ENCODE data around the gene ADAMTSL1.

Gene ADAMTSL1

DNA sequence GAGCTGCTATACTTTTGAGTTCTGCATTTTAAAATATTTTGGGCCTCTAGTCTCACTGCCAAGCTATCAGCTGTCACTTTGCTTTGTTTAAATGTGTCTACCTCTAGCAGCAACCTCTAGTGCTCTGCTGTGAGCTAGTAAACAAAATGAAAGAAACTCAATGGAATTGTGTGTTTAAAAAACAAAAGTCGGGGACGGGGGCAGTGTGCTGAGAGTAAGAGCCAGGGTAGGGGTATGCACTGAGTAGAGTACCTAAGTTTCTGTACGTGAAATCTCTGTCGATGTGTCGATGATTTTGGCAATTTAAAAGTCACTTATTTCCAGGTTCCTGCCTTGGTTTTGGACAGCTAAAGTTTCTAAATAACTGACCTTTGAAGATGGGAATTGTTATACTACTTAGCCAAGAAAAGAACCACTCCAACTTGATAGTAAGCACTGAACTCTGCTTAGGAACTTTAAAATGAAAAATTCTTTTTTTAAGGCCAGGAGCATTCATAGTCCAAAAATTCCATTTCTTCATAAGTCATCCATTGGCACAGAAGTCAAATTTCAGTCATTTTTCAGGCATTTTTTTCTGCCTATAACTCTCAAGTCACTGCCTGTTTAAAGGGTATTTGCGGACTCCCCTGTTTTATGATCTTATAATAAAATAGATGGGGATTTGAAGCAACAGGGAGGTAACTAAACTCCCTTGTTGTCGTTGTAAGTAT, 447.6 kb downstream of the ADAMTSL1 start:
- ChIA-PET CTCF (interaction anchor here (0.8 kb wide), 1 partner anchor 14 kb away, joined by 3 read pairs; no protein-coding TSS in a partner anchor), POLR2A (no interaction called here)
- Histone ChIP-seq H3K4me3 (ENCODE audit: low read depth, low read length) (no peak overlapping the region), H3K4me1 (ENCODE audit: control insufficient read depth, insufficient read depth, low read length) (no peaks in the 10 kb centered on the region), H3K9me3 (ENCODE audit: control insufficient read depth, insufficient read depth, low read depth, low read length) (no peaks in the 10 kb centered on the region), H3K36me3 (ENCODE audit: control insufficient read depth in 2 of 2, insufficient read depth in 1 of 2, low read length in 2 of 2) (no peaks in the 10 kb centered on the region), H3K27ac (ENCODE audit: extremely low read depth, low read depth, low read length) (no peak overlapping the region)
- TF ChIP-seq, protein P1, sequence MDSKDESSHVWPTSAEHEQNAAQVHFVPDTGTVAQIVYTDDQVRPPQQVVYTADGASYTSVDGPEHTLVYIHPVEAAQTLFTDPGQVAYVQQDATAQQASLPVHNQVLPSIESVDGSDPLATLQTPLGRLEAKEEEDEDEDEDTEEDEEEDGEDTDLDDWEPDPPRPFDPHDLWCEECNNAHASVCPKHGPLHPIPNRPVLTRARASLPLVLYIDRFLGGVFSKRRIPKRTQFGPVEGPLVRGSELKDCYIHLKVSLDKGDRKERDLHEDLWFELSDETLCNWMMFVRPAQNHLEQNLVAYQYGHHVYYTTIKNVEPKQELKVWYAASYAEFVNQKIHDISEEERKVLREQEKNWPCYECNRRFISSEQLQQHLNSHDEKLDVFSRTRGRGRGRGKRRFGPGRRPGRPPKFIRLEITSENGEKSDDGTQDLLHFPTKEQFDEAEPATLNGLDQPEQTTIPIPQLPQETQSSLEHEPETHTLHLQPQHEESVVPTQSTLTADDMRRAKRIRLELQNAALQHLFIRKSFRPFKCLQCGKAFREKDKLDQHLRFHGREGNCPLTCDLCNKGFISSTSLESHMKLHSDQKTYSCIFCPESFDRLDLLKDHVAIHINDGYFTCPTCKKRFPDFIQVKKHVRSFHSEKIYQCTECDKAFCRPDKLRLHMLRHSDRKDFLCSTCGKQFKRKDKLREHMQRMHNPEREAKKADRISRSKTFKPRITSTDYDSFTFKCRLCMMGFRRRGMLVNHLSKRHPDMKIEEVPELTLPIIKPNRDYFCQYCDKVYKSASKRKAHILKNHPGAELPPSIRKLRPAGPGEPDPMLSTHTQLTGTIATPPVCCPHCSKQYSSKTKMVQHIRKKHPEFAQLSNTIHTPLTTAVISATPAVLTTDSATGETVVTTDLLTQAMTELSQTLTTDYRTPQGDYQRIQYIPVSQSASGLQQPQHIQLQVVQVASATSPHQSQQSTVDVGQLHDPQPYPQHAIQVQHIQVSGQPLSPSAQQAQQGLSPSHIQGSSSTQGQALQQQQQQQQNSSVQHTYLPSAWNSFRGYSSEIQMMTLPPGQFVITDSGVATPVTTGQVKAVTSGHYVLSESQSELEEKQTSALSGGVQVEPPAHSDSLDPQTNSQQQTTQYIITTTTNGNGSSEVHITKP (tag by site-specific recombination; IDR thresholded peaks at IDR 0.05) = no peak
- TF ChIP-seq RBAK (tag by site-specific recombination; IDR thresholded peaks at IDR 0.05) = no peak

DNA sequence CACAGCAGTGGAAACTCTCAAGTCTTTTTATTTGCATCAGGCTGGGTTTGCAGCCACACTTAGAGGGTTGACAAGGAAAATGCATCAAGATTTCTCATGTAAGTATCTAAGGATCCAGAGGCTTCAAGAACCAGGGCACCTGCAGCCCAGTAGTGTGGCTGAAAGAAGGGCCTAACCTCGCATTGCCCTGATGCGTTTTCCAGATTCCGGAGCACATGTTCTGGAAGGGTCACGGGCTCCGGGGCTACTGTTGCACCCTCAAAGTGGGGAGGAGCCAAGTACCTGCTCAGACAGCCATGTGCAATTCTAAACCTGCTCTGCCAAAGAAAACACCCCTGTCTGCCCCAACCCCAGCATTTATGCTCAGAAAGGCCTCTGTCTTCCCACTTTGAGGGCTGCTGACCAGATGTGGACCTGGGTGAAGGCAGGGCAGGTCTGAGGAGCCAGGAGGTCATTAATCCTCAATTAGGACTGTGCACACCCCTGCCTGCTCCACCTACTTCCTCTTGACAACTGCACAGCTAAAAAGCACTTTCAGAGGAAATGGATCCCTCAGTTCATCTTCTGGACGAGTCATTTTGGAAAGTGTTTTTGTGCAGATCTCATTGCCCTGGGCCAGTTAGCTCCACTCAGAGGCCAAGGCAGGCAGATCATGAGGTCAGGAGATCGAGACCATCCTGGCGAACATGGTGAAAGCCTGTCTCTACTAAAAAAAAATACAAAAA, 448.4 kb downstream of the ADAMTSL1 start:
- no peak overlapping the region for H3K27ac ChIP-seq (ENCODE audit: extremely low read depth, low read depth, low read length)
- TF ChIP-seq, protein P2, sequence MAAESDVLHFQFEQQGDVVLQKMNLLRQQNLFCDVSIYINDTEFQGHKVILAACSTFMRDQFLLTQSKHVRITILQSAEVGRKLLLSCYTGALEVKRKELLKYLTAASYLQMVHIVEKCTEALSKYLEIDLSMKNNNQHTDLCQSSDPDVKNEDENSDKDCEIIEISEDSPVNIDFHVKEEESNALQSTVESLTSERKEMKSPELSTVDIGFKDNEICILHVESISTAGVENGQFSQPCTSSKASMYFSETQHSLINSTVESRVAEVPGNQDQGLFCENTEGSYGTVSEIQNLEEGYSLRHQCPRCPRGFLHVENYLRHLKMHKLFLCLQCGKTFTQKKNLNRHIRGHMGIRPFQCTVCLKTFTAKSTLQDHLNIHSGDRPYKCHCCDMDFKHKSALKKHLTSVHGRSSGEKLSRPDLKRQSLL (tag by site-specific recombination; IDR thresholded peaks at IDR 0.05) = no peak
- TF ChIP-seq ZNF548 (tag by site-specific recombination; IDR thresholded peaks at IDR 0.05) = no peak
- TF ChIP-seq ZNF48 (tag by site-specific recombination; IDR thresholded peaks at IDR 0.05) = no peak
- TF ChIP-seq, protein P3, sequence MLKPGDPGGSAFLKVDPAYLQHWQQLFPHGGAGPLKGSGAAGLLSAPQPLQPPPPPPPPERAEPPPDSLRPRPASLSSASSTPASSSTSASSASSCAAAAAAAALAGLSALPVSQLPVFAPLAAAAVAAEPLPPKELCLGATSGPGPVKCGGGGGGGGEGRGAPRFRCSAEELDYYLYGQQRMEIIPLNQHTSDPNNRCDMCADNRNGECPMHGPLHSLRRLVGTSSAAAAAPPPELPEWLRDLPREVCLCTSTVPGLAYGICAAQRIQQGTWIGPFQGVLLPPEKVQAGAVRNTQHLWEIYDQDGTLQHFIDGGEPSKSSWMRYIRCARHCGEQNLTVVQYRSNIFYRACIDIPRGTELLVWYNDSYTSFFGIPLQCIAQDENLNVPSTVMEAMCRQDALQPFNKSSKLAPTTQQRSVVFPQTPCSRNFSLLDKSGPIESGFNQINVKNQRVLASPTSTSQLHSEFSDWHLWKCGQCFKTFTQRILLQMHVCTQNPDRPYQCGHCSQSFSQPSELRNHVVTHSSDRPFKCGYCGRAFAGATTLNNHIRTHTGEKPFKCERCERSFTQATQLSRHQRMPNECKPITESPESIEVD (tag by site-specific recombination; IDR thresholded peaks at IDR 0.05) = no peak
- TF ChIP-seq ZNF837 (tag by site-specific recombination; IDR thresholded peaks at IDR 0.05) = no peak
- no peak for TF ChIP-seq ZNF585B (tag by site-specific recombination; IDR thresholded peaks at IDR 0.05)
- TF ChIP-seq ZNF423 (tag by site-specific recombination; IDR thresholded peaks at IDR 0.05) = no peak
- no peak for TF ChIP-seq ZNF324 (tag by site-specific recombination; IDR thresholded peaks at IDR 0.05)
- TF ChIP-seq ZNF211 (tag by site-specific recombination; IDR thresholded peaks at IDR 0.05; ENCODE audit: low read depth) = no peak
- no peak for TF ChIP-seq ZBTB1 (tag by site-specific recombination; IDR thresholded peaks at IDR 0.05)
- TF ChIP-seq ZNF174 (tag by site-specific recombination; IDR thresholded peaks at IDR 0.05) = no peak
- TF ChIP-seq, protein P4, sequence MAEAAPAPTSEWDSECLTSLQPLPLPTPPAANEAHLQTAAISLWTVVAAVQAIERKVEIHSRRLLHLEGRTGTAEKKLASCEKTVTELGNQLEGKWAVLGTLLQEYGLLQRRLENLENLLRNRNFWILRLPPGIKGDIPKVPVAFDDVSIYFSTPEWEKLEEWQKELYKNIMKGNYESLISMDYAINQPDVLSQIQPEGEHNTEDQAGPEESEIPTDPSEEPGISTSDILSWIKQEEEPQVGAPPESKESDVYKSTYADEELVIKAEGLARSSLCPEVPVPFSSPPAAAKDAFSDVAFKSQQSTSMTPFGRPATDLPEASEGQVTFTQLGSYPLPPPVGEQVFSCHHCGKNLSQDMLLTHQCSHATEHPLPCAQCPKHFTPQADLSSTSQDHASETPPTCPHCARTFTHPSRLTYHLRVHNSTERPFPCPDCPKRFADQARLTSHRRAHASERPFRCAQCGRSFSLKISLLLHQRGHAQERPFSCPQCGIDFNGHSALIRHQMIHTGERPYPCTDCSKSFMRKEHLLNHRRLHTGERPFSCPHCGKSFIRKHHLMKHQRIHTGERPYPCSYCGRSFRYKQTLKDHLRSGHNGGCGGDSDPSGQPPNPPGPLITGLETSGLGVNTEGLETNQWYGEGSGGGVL (tag by site-specific recombination; IDR thresholded peaks at IDR 0.05) = no peak
- TF ChIP-seq GFI1B (tag by site-specific recombination; IDR thresholded peaks at IDR 0.05) = no peak
- TF ChIP-seq ZNF654 (tag by site-specific recombination; IDR thresholded peaks at IDR 0.05; ENCODE audit: low read depth) = no peak
- TF ChIP-seq ZNF112 (tag by site-specific recombination; IDR thresholded peaks at IDR 0.05) = no peak
- TF ChIP-seq ZBTB8A (tag by site-specific recombination; IDR thresholded peaks at IDR 0.05) = no peak
- no peak for TF ChIP-seq ZNF514 (tag by site-specific recombination; IDR thresholded peaks at IDR 0.05)
- TF ChIP-seq ZNF311 (tag by site-specific recombination; IDR thresholded peaks at IDR 0.05; ENCODE audit: borderline replicate concordance) = no peak
- no peak for TF ChIP-seq ZNF791 (tag by site-specific recombination; IDR thresholded peaks at IDR 0.05)
- TF ChIP-seq, protein P5, sequence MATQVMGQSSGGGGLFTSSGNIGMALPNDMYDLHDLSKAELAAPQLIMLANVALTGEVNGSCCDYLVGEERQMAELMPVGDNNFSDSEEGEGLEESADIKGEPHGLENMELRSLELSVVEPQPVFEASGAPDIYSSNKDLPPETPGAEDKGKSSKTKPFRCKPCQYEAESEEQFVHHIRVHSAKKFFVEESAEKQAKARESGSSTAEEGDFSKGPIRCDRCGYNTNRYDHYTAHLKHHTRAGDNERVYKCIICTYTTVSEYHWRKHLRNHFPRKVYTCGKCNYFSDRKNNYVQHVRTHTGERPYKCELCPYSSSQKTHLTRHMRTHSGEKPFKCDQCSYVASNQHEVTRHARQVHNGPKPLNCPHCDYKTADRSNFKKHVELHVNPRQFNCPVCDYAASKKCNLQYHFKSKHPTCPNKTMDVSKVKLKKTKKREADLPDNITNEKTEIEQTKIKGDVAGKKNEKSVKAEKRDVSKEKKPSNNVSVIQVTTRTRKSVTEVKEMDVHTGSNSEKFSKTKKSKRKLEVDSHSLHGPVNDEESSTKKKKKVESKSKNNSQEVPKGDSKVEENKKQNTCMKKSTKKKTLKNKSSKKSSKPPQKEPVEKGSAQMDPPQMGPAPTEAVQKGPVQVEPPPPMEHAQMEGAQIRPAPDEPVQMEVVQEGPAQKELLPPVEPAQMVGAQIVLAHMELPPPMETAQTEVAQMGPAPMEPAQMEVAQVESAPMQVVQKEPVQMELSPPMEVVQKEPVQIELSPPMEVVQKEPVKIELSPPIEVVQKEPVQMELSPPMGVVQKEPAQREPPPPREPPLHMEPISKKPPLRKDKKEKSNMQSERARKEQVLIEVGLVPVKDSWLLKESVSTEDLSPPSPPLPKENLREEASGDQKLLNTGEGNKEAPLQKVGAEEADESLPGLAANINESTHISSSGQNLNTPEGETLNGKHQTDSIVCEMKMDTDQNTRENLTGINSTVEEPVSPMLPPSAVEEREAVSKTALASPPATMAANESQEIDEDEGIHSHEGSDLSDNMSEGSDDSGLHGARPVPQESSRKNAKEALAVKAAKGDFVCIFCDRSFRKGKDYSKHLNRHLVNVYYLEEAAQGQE (tag by site-specific recombination; IDR thresholded peaks at IDR 0.05) = no peak
- H3K4me1 ChIP-seq (ENCODE audit: control insufficient read depth, insufficient read depth, low read length) = no peaks in the 10 kb centered on the region
- POLR2A ChIA-PET = no interaction called here
- no peak overlapping the region for H3K4me3 ChIP-seq (ENCODE audit: low read depth, low read length)
- H3K36me3 ChIP-seq (ENCODE audit: control insufficient read depth in 2 of 2, insufficient read depth in 1 of 2, low read length in 2 of 2) = no peaks in the 10 kb centered on the region
- CTCF ChIA-PET = no interaction called here
- H3K9me3 ChIP-seq (ENCODE audit: control insufficient read depth, insufficient read depth, low read depth, low read length) = no peaks in the 10 kb centered on the region
